ENCODE measurements around the gene ATF6.
"Not testable (repeated sequence)": the region's sequence is repeated elsewhere in the genome, so short reads cannot be mapped to it uniquely, and the experiment has no call there.

Gene ATF6

DNA sequence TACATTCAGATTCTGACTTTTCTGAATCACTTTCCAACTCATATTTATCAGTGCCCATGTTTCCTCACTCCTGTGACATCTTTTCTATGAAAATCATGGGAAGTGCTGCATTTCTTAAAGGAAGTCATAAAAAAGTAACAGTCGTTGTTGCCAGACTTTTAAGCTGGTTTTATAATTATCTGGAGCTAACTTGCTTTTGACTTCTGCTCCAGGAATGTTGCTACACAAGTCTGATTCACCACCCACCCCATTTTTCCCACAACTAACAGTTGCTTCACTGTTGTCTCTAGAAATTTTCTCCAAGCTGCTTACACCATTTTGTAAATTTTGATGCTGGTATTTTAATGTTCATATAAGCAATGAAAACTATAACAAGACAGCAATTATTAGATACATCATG, 32.6 kb upstream of the ATF6 start:
- FAIRE-seq = no peak

DNA sequence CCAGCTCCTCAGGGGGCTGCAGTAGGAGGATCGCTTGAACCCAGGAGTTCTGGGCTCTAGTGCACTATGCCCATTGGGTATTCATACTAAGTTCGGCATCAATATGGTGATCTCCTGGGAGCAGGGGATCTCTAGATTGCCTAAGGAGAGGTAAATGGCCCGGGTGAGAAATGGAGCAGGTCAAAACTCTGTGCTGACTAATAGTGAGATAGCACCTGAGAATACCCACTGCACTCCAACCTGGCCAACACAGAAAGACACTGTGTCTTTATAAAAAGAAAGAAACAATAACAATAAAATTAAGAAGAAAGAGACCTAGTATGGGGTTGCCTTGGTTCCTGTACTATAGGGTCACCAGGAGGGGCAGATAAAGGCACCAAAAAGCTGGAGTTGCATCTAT, 30.3 kb upstream of the ATF6 start:
- FAIRE-seq = no peak

DNA sequence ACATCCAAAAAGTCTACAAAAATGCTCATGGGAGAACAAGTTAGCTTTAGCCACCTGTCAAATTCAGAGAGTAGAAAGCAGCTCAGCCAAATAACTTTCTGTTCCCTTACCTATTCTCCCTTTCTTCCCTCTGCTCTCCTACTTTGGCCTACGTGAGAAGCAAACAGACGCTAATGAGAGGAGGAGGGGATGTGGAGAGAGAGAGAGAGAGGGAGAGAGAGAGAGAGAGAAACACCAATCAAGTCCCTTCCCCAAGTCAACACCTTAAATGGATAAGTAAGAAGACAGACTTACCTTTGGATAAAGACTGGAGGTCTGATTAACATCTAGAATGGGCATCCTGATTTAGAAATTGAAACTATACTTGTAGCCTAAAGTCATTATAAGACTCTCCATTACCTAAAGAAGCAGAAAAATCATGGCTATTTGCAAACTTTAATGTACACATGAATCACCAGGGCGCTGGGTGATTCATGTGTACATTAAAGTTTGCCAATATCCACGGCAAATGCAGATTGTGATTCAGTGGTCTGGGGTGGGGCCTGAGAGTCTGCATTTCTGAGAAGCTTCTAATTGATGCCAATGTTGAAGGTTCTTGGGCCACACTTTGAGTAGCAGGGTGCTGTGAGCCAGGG, 29.7 kb upstream of the ATF6 start:
- no peak for FAIRE-seq

DNA sequence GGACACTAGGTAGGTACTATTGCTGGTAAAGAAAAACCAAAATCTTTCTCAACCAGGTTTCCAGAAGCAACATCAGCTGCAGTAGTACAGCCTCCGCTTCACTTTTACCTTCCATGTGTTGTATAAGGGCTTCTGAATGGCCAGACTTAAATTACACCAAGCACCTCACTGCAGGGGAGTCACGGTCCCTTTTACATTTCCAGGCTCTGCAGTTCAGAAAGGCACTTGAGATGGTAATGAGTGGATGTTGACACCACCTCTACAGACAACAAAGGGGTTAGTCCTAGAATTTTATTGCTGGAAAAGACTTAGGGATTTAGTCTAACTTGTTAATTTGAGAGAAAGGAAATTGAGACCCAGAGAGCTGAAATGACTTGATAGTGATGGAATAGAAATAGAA, 28.5 kb upstream of the ATF6 start:
- FAIRE-seq = no peak

DNA sequence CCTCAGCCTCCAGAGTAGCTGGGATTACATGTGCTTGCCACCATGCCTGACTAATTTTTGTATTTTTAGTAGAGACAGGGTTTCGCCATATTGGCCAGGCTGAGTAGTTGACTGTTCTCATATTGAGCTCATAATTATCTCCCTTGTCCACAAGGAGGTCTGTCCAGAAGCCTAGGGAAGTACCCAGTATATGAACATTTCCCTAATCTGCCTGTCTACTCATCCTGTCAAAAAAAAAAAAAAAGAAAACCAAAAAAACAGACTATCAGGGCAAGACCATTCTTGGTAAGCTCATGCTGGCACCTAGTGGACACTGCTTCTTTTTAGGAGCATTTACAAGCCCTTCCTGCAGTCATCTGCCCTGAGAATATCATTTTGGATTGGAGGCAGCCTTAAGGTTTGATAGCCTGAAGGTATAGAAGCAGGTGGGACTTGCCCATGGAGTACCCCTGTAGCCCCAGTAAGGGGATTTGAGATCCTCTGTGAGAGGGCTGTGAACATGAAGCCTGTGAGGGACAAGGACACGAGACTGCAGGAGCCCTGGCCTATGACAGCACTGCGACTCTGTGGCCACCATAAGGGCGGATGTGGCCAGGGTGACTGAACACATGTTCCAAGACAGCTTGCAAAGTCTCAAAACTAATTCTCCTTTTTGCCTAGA, 27.4 kb upstream of the ATF6 start:
- no peak for FAIRE-seq

DNA sequence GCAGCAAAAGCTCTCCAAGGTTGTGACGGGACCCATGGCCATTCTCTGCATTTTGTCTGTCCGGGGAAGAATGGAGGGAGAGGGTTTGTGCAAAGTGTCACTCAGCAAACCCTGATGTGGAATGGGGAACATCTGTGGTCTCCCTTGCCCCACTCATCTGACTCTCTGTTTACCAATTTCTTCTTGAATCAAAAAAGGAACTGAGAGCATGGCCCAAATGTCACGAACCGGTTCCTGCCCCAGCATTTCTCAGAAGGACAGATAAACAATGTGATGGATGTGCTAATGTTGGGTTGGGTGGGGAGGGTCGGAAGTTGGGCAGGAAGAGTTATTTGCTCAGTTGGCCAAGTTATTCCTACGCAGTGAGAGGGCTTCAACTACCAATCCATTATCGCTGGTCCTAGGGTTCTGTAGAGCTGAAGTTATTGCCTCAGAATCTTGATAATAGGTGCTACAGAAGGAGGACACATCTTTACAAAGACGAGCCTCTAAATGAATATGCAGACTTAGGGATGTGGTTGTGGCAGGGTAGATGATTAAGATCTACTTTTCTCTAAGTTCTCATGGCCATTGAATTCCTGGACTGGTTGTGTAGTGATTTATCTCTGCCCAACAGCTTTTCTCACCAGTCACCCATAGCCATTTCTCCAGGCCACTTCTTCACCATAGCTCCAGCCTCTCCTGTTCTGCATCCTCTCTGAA, 26.1 kb upstream of the ATF6 start:
- no peak for FAIRE-seq

DNA sequence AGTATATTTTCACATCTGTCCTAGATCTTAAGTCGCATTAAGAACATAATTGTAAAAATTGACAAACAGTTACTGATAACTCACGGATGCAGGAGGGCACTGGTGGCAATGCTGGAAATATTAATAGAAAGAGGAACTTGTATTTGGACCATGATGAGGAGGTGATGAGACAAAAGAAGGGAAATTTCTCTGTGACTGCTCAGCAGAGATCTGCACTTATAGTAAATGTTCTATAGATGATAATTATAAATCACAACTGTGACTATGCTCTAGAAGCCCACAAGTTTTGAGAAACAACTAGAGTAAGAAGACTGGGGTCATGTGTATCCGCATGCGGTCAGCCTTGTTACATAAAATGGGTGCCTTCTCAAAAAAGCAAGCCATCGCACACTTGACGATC, 25.2 kb upstream of the ATF6 start:
- no peak for FAIRE-seq

DNA sequence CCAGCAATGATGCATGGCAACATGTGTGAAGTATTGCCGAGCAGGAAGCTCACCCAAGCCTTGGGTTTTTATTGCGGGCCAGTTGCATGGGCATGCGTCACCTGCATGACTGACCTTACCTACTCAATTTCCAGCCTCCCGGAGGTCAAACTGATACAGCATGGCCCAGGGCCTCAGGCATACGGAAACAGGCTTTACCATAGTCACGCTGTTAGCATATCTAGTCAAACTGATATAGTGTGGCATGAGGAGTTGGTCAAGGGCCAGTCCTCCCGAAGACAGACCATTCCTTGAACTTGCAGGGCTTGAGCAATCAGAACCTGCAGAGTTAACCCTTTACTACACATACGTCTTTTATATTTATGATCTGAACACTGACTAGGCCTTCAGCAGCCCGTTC, 22.9 kb upstream of the ATF6 start:
- no peak for FAIRE-seq

DNA sequence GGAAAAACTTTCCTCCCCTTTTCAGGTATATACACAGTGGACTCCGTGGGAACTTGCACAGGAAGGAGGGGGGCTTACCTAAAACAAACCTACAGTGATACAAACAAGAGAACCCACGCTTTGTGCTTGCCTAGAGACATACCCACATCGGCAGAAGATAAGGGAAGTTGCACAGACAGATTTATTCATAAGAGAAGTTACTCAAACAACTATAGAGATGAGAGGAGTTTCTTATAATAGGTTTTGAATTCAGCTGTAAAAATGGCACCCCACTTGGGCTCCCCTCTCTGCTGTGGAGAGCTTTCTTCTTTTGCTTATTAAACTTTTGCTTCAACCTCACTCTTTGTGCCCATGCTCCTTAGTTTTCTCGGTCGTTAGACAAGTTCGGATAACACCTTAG, 18.3 kb upstream of the ATF6 start:
- no peak for FAIRE-seq

DNA sequence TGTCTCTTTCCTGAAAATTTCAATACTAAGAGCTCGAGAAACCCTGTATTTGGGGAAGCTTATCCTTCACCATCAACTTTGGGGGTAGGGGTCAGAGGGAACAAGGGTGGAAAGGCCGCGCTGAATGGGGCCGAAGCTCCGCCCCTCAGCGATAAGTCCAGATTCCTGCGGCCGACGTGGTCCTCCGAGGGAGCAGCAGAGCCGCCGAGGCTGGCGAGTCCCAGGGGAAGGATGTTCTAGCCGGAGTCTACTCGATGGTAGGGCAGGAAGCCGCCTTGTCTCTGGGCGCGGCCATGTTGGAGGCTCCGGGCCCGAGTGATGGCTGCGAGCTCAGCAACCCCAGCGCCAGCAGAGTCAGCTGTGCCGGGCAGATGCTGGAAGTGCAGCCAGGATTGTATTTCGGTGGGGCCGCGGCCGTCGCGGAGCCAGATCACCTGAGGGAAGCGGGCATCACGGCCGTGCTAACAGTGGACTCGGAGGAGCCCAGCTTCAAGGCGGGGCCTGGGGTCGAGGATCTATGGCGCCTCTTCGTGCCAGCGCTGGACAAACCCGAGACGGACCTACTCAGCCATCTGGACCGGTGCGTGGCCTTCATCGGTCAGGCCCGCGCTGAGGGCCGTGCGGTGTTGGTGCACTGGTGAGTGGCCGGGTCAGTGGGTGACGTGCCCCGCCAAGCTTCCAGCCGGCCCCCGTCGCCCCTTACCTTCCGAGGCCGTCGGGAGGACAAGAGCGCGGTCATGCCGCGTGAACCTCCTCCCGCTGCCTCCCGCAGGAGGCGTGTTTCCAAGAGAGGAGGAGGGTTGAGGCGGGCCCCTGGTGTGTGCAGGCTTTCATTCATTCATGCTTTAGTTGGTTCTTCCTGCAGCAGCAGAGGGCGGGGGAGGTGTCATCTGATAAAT, 16.4 kb upstream of the ATF6 start, which contains the start of gene DUSP12:
DUSP12 (plus strand) TSS at position 278 of the 899 bp plus-strand sequence; CDS start at position 294, 16 bp downstream.
- FAIRE-seq = peak; percentile 79

DNA sequence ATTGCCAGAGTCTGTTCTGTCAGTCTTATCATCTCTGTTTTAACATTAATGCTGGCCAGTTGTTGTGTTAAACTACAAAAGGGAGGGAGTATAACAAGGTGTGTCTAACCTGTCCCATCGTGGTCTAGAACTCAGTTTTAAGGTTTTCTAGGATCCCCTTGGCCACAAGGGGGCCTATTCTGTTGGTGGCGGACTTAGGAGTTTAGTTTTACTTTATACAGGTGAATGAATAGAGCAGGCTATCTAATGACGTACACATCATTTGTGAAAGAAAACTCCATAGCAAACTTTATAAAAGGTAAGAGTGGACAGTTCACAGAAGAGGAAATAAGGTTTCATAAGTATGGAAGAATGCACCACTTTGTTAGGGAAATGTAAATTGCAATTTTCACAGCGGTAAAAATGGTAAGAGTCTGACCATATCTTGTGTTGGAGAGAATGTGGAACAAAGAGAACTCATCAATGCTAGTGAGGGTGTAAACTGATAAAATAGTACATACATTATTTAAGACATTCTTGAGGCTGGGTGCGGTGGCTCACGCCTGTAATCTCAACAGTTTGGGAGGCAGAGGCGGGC, 2.5 kb upstream of the ATF6 start:
- no peak for FAIRE-seq

DNA sequence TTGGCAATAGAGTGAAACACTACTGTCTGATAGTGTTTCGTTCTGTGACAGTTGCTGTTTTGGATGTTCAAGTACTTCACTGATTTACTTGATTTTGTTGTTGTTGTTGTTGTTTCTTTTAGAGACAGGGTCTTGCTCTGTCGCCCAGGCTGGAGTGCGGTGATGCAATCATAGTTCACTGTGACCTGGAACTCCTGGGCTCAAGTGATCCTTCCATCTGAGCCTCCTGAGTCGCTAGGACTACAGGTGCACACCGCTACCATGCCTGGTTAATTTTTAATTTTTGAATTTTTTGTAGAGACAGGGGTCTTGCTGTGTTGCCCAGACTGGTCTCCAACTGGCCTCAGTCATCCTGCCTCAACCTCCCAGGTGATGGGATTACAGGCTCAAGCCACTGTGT, 2.3 kb downstream of the ATF6 start:
- no peak for FAIRE-seq

DNA sequence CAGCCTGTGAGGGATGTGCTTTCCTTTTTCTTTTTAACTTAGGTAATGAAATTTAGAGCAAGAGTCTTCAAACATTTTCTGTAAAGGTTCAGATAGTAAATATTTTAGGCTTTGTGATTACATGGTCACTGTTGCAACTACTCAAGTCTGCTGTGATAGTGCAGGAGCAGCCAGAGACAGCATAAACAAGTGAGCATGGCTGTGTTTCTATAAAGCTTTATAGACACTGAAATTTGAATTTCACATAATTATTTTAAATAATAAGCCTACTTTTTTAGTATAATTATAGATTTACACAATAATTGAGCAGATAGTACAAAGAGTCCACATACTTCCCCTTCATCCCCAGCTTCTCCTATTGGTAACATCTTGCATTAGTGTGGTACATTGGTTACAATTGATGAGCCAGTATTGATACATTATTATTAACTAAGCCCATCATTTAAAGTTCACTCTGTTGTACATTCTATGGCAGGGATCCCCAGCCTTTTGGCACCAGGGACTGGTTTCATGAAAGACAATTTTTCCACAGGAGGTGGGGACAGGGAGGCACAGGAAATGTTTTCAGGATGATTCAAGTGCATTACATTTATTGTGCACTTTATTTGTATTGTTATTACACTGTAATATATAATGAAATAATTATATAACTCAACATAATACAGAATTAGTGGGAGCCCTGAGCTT, 3.0 kb downstream of the ATF6 start:
- FAIRE-seq = no peak

DNA sequence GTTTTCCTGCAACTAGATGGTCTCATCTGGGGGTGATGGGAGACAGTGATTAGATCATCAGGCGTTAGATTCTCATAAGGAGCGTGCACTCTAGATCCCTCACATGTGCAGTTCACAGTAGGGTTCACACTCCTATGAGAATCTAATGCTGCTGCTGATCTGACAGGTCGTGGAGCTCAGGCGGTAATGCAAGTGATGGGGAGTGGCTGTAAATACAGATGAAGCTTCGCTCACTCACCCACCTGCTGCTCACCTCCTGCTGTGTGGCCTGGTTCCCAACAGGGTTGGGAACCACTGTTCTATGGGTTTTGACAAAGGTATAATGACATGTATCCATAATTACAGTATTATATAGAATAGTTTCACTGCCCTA, 3.5 kb downstream of the ATF6 start:
- FAIRE-seq = not testable (repeated sequence)

DNA sequence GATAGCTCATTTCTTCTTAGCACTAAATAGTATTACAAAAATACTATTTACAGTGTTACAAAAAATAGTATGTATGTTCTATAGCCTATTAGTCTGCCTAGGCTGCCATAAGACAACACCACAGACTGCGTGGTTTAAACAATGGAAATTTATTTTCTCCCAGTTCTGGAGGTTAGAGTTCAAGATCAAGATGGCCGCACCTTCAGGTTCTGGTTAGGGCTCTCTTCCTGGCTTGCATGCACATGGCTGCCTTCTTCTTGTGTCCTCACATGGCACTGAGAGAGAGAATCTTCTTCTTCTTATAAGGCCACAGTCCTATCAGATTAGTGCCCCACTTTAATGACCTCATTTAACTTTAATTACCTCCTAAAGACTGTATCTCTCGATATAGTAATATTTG, 4.1 kb downstream of the ATF6 start:
- FAIRE-seq = no peak

DNA sequence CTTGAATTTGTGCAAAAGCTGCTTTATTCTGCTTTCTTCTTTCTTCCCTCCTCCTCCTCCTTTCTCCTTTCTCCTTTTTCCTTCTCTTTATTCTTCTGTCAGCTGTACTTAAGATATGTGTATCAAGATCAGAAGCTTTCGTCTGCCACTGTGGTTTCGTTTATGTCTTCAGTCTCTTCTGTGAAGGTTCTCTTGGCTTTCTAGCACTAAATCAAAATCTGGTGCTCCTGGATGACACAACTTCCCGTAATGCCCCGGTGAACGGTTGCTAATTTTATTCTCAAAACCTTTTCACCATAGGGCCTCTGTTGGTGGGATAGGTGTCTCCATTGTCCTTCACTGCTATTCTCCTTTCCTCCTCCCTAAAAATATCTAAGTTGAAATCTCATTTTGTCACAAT, 5.0 kb downstream of the ATF6 start:
- FAIRE-seq = no peak

DNA sequence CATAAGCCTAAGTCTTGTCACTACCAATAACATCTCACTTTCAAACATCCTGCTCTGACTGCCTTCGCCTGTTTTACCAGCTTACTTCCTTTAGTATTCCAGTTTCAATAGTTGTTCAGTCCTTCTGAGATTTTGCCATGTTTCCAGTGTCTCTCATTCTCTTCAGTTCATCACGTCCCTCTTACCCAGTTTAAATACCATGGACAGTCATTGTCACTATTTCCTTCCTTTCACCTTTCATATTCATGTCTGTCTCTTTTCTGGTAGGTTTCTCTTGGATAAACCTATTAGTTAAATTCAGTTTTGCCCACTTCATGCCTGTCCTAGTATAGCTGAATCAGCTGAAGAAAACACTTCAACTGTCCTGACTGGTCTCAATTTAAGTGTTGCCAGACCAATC, 5.9 kb downstream of the ATF6 start:
- no peak for FAIRE-seq

DNA sequence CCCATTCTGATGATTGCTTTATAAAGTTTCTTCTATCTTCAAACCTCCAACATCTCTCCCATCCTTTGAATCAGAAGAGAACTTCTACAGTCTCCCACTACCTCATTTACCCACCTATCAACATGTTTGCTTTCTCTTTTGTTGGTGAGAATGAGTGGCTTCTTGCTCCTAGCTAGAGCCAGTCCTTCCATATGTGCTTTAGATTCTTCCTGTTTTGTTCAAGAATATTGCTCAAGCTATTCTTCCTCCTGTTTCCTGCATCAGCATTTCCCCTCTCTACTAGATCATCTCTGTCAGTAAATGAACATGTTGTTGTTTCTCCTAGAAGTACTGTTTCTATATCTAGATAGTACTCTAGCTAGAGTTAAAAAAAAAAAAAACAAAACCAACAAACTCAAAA, 6.3 kb downstream of the ATF6 start:
- no peak for FAIRE-seq

DNA sequence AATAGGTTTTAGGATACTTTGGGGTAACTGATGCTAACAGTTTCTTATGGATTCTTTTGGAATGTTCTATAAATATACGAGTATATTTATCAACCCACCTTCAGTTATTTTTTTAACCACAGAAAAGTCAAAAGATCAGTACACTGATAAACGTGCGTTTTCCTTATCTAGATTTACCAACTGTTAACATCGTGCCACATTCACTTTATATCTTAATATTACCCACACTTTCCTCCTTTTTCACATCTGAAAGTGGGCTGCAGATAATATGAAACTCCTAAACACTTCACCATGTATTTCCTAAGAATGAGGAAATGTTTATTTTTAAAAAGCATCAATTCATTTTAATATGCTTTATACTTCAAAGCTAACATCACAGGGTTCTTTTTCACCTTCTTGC, 7.7 kb downstream of the ATF6 start:
- no peak for FAIRE-seq

DNA sequence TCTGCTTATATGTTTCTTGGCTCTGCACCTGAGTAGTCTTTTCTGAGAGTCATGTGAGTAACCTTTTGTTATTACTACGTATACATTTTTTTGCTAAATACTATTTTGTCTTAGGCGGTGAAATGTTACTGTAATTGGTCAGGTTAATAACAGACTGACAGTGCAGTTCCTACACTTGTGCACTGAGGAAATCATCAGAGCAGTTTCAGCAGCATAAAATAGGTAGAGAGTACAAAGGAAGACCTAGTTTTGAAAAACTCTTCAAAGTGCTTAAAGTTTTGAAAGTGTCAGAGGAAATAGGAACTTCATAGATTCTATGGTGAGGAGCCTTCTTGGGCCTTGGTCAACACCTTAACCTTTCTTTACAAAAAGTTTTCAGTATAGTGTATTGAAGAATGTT, 11.1 kb downstream of the ATF6 start:
- FAIRE-seq = no peak

DNA sequence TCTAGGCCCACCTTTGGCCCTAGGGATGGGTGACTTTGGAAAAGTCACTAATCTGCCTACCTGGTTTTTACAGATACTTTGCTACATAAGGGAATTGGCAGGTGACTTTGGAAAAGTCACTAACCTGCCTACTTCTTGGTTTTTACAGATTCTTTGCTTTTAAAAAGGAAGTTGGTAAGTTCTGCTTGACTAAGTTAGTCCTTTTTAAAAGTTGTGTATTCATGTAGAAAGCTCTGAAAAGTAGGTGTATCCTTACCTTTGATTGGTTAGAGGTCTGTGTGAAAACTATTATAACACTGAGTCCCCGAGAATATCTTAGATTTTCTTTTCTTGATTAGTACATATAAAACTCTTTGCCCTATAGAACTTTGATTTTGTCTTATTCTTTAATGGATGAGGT, 12.4 kb downstream of the ATF6 start:
- FAIRE-seq = no peak

DNA sequence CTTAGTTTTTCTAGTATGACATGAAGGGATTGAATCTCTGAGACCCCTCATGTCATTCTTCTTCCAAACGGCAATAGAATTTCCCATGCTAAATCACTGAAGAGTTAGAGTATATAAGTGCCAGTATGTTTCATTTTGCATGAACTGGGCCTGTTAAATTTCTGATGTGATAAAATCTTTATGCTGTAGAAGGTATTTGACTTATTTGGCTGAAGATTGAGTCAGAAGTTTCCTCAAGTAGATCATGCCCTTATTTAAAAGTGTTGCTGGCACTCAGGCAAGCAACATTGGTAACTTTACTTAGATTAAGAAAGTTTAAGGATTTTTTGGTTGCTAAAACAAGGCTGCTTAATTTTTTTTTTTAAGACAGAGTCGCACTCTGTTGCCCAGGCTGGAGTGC, 13.3 kb downstream of the ATF6 start:
- FAIRE-seq = no peak
